GM04503 (cell line): ENCODE data around the gene SOX1.

Experiments
- DNase-seq: peaks from one replicate; pipeline ENCODE4 v3.0.0-alpha.2; 2012; ENCODE audit warnings: low read depth

The SOX1 gene

GRCh38 chr13:112067116-112067741, at the start of gene SOX1:
Gene SOX1, plus strand, starts transcription at chr13:112067149. Its CDS starts 510 bp downstream, at chr13:112067659.
- DNase-seq: no peak

GRCh38 chr13:112024577-112024976, 42.4 kb upstream of the SOX1 start:
- no peak for DNase-seq

GRCh38 chr13:112027250-112027649, 39.7 kb upstream of the SOX1 start:
- DNase-seq: no peak

- DNase-seq: no peak
Observed at GRCh38 chr13:112028481-112028880, 38.5 kb upstream of the SOX1 start.

GRCh38 chr13:112029143-112029542, 37.8 kb upstream of the SOX1 start:
- no peak for DNase-seq

- no peak for DNase-seq
Observed at GRCh38 chr13:112032186-112032993, 34.6 kb upstream of the SOX1 start.

- DNase-seq: no peak
Observed at GRCh38 chr13:112034231-112034630, 32.7 kb upstream of the SOX1 start.

- no peak for DNase-seq
Observed at GRCh38 chr13:112034846-112035245, 32.1 kb upstream of the SOX1 start.

GRCh38 chr13:112042496-112042895, 24.5 kb upstream of the SOX1 start:
- no peak for DNase-seq

GRCh38 chr13:112052213-112052612, 14.7 kb upstream of the SOX1 start:
- no peak for DNase-seq

GRCh38 chr13:112053167-112053743, 13.7 kb upstream of the SOX1 start:
- DNase-seq: no peak

- DNase-seq: no peak
Observed at GRCh38 chr13:112053744-112054615, 13.0 kb upstream of the SOX1 start.

- no peak for DNase-seq
Observed at GRCh38 chr13:112054616-112055015, 12.3 kb upstream of the SOX1 start.

- DNase-seq: no peak
Observed at GRCh38 chr13:112055036-112055914, 11.7 kb upstream of the SOX1 start.

GRCh38 chr13:112055915-112056269, 11.1 kb upstream of the SOX1 start:
- DNase-seq: no peak

GRCh38 chr13:112056284-112056727, 10.6 kb upstream of the SOX1 start:
- DNase-seq: no peak

- no peak for DNase-seq
Observed at GRCh38 chr13:112056739-112057438, 10.1 kb upstream of the SOX1 start.

- DNase-seq: no peak
Observed at GRCh38 chr13:112057439-112057735, 9.6 kb upstream of the SOX1 start.

- no peak for DNase-seq
Observed at GRCh38 chr13:112057736-112058518, 9.0 kb upstream of the SOX1 start.

GRCh38 chr13:112058519-112058873, 8.5 kb upstream of the SOX1 start:
- no peak for DNase-seq
